H1 (cell line): ENCODE measurements around the gene ZBED6. TPM values are rescaled to one million over a fixed set of nuclear protein-coding genes. Genes with fewer than 3 reads are reported as not detected.

Source experiments
- CTCF ChIA-PET: fragments of 300-600 bp; sonication (Branson Sonifier 250); formaldehyde crosslinking; loops from one replicate; lab custom pipeline; 2021; ENCODE audit not compliant: partially characterized antibody; lab: Charles Lee
- POLR2A ChIA-PET: fragments of 300-600 bp; sonication (Branson Sonifier 250); formaldehyde crosslinking; loops from one replicate; lab custom pipeline; 2021; ENCODE audit warnings: inconsistent platforms; ENCODE audit not compliant: partially characterized antibody; lab: Charles Lee
- DNase-seq, 2 experiments: peaks; one replicate each; pipeline versions ENCODE4 v3.0.0 to v3.0.0-alpha.2; 2010 to 2022; ENCODE audit warnings: low spot score in 2 of 2, low read depth in 1 of 2, mixed read lengths in 1 of 2
- FAIRE-seq: peaks from 2 replicates; lab custom pipeline; 2011; peaks lifted over from hg19 to GRCh38; lab: Jason Lieb, UNC
- H2AFZ ChIP-seq: 2 replicates; pipeline ENCODE4 v1.8.1; 2012; ENCODE audit warnings: low read length, inconsistent platforms
- H2AK5ac ChIP-seq: 2 replicates; pipeline ENCODE4 v1.6.1; 2013; ENCODE audit warnings: low read depth, low read length
- H2BK120ac ChIP-seq: replicated peaks from 2 replicates; pipeline ENCODE3; 2013; ENCODE audit warnings: low read depth, low read length, inconsistent platforms
- H2BK12ac ChIP-seq: 2 replicates; pipeline ENCODE4 v1.6.1; 2013; ENCODE audit warnings: low read depth, low read length
- H2BK15ac ChIP-seq: 2 replicates; pipeline ENCODE4 v1.6.1; 2013; ENCODE audit warnings: low read length
- H2BK20ac ChIP-seq: 2 replicates; pipeline ENCODE4 v1.6.1; 2013; ENCODE audit warnings: low read length
- H2BK5ac ChIP-seq: 2 replicates; pipeline ENCODE4 v1.6.1; 2013; ENCODE audit warnings: low read depth, low read length
- H3K14ac ChIP-seq: 2 replicates; pipeline ENCODE4 v1.6.1; 2013; ENCODE audit warnings: inconsistent platforms; ENCODE audit not compliant: insufficient read length
- H3K18ac ChIP-seq: 2 replicates; pipeline ENCODE4 v1.6.1; 2013; ENCODE audit warnings: low read length; ENCODE audit errors: extremely low read depth
- H3K23ac ChIP-seq: 2 replicates; pipeline ENCODE4 v1.6.1; 2013; ENCODE audit warnings: inconsistent platforms; ENCODE audit not compliant: insufficient read length
- H3K23me2 ChIP-seq: 2 replicates; pipeline ENCODE4 v1.6.1; 2013; ENCODE audit warnings: low read depth, low read length
- H3K27ac ChIP-seq: 2 replicates; pipeline ENCODE4 v1.6.1; 2011; ENCODE audit warnings: low read depth, low read length, inconsistent platforms
- H3K27me3 ChIP-seq, 4 experiments: replicated peaks in 1 of 4; 1 replicate in 1 of 4; 2 replicates in 3 of 4; pipeline versions ENCODE4 v1.6.1 to v1.8.1; 2011 to 2013; ENCODE audit warnings: low read length in 3 of 4, mild to moderate bottlenecking in 3 of 4, inconsistent platforms in 2 of 4, mixed read lengths in 2 of 4, moderate library complexity in 1 of 4; ENCODE audit not compliant: control insufficient read depth in 3 of 4, insufficient read depth in 3 of 4; ENCODE audit errors: extremely low read depth in 1 of 4
- H3K36me3 ChIP-seq, 4 experiments: 2 replicates each; pipeline versions ENCODE4 v1.6.1 to v1.8.1; 2011 to 2013; ENCODE audit warnings: mild to moderate bottlenecking in 4 of 4, low read length in 3 of 4, moderate library complexity in 2 of 4, control low read depth in 1 of 4, inconsistent platforms in 1 of 4; ENCODE audit not compliant: insufficient read depth in 4 of 4, control insufficient read depth in 2 of 4
- H3K4ac ChIP-seq: replicated peaks from 2 replicates; pipeline ENCODE3; 2013; ENCODE audit warnings: low read length, low read depth, mixed read lengths, inconsistent platforms; ENCODE audit not compliant: insufficient read length
- H3K4me1 ChIP-seq, 4 experiments: replicated peaks in 1 of 4; 1 replicate in 1 of 4; 2 replicates in 3 of 4; pipeline versions ENCODE4 v1.6.1 to v1.8.1; 2011 to 2013; ENCODE audit warnings: low read length in 3 of 4, inconsistent platforms in 2 of 4, mixed read lengths in 1 of 4; ENCODE audit not compliant: insufficient read depth in 4 of 4, control insufficient read depth in 3 of 4
- H3K4me2 ChIP-seq, 2 experiments: 2 replicates each; pipeline versions ENCODE4 v1.6.1 to v1.8.1; 2011 to 2013; ENCODE audit warnings: low read depth in 2 of 2, low read length in 2 of 2, control low read depth in 1 of 2, inconsistent platforms in 1 of 2, mild to moderate bottlenecking in 1 of 2; ENCODE audit not compliant: insufficient read depth in 1 of 2
- H3K4me3 ChIP-seq, 4 experiments: fragments of 200-600, 300-600 bp in 1 of 4; sonication (generic), shearing (Covaris generic), sonication (Bioruptor Twin) in 1 of 4; 2 replicates each; pipeline versions ENCODE4 v1.5.1 to v1.8.1; 2011 to 2016; ENCODE audit warnings: low read length in 4 of 4, low read depth in 3 of 4, control low read depth in 2 of 4, inconsistent platforms in 2 of 4, mild to moderate bottlenecking in 2 of 4, mixed read lengths in 1 of 4, moderate library complexity in 1 of 4; ENCODE audit not compliant: insufficient read depth in 2 of 4; ENCODE audit errors: extremely low read depth in 1 of 4
- H3K56ac ChIP-seq: replicated peaks from 2 replicates; pipeline ENCODE3; 2013; ENCODE audit warnings: low read depth, mild to moderate bottlenecking, mixed read lengths, low read length, inconsistent platforms; ENCODE audit not compliant: insufficient read length
- H3K79me1 ChIP-seq: 2 replicates; pipeline ENCODE4 v1.6.1; 2013; ENCODE audit warnings: low read depth, low read length, control low read depth
- H3K79me2 ChIP-seq, 2 experiments: 2 replicates each; pipeline versions ENCODE4 v1.6.1 to v1.8.1; 2012 to 2013; ENCODE audit warnings: low read length in 2 of 2, mild to moderate bottlenecking in 2 of 2, inconsistent platforms in 1 of 2; ENCODE audit not compliant: insufficient read depth in 2 of 2, control insufficient read depth in 1 of 2
- H3K9ac ChIP-seq, 4 experiments: replicated peaks in 1 of 4; 1 replicate in 1 of 4; 2 replicates in 3 of 4; pipeline versions ENCODE4 v1.6.1 to v1.8.1; 2011 to 2013; ENCODE audit warnings: low read depth in 3 of 4, low read length in 3 of 4, control low read depth in 2 of 4, mild to moderate bottlenecking in 2 of 4, moderate library complexity in 2 of 4, inconsistent platforms in 1 of 4; ENCODE audit errors: extremely low read depth in 1 of 4
- H3K9me3 ChIP-seq, 2 experiments: 2 replicates each; pipeline versions ENCODE4 v1.6.1 to v1.8.1; 2012 to 2013; ENCODE audit warnings: mild to moderate bottlenecking in 2 of 2, moderate library complexity in 2 of 2, control low read depth in 1 of 2, inconsistent platforms in 1 of 2, low read depth in 1 of 2, low read length in 1 of 2, mixed read lengths in 1 of 2; ENCODE audit not compliant: insufficient read depth in 2 of 2
- H4K20me1 ChIP-seq, 2 experiments: replicated peaks in 1 of 2; 2 replicates each; pipeline versions ENCODE3 to v1.8.1; 2011 to 2013; ENCODE audit warnings: inconsistent platforms in 2 of 2, low read length in 2 of 2, mild to moderate bottlenecking in 1 of 2; ENCODE audit not compliant: insufficient read depth in 2 of 2, control insufficient read depth in 1 of 2
- H4K5ac ChIP-seq: 2 replicates; pipeline ENCODE4 v1.6.1; 2013; ENCODE audit warnings: low read length, low read depth, mixed read lengths, inconsistent platforms; ENCODE audit not compliant: insufficient read length
- H4K8ac ChIP-seq: 2 replicates; pipeline ENCODE4 v1.8.0; 2013; ENCODE audit warnings: mild to moderate bottlenecking, moderate library complexity, low read length, inconsistent platforms; ENCODE audit not compliant: insufficient read depth; ENCODE audit errors: extremely low read depth
- H4K91ac ChIP-seq: replicated peaks from 2 replicates; pipeline ENCODE3; 2013; ENCODE audit warnings: low read length, mixed read lengths, inconsistent platforms; ENCODE audit not compliant: insufficient read length
- ASH2L ChIP-seq: fragments of 200-600, 300-600 bp; sonication (generic); IDR thresholded peaks from one replicate; pipeline ENCODE4 v1.7.1; 2017; ENCODE audit warnings: low read length
- BACH1 ChIP-seq: IDR thresholded peaks from 2 replicates; pipeline ENCODE4 v1.6.1; 2012; ENCODE audit warnings: low read length, improper control_type of control experiment
- E2F6 ChIP-seq: IDR thresholded peaks from 2 replicates; pipeline ENCODE4 v1.6.1; 2012; ENCODE audit warnings: inconsistent platforms
- GABPA ChIP-seq: IDR thresholded peaks from 2 replicates; pipeline ENCODE4 v1.6.1; 2011; ENCODE audit warnings: mild to moderate bottlenecking, low read length, moderate library complexity, borderline replicate concordance; ENCODE audit not compliant: insufficient read depth
- HDAC2 ChIP-seq, 2 experiments: fragments of 300-600 bp in 1 of 2; sonication (generic) in 1 of 2; IDR thresholded peaks; 2 replicates each; pipeline ENCODE4 v1.6.1; 2011 to 2012; ENCODE audit warnings: low read depth in 2 of 2, low read length in 2 of 2, mild to moderate bottlenecking in 2 of 2, moderate library complexity in 2 of 2, borderline replicate concordance in 1 of 2, inconsistent platforms in 1 of 2
- MAX ChIP-seq: IDR thresholded peaks from 2 replicates; pipeline ENCODE4 v1.6.1; 2012; ENCODE audit warnings: inconsistent platforms
- NANOG ChIP-seq: IDR thresholded peaks from 2 replicates; pipeline ENCODE4 v1.6.1; 2011; ENCODE audit warnings: low read length, low read depth, mild to moderate bottlenecking, inconsistent platforms; ENCODE audit not compliant: insufficient read depth, poor library complexity, severe bottlenecking
- RAD21 ChIP-seq, 2 experiments: IDR thresholded peaks in 1 of 2; conservative IDR thresholded peaks in 1 of 2; 2 replicates each; pipeline ENCODE4 v1.6.1; 2011; ENCODE audit warnings: low read depth in 2 of 2, low read length in 2 of 2, improper control_type of control experiment in 1 of 2, inconsistent platforms in 1 of 2, mild to moderate bottlenecking in 1 of 2, moderate library complexity in 1 of 2
- RFX5 ChIP-seq: IDR thresholded peaks from 2 replicates; pipeline ENCODE4 v1.6.1; 2011; ENCODE audit warnings: low read depth, low read length, improper control_type of control experiment, borderline replicate concordance
- RXRA ChIP-seq: IDR thresholded peaks from 2 replicates; pipeline ENCODE4 v1.6.1; 2011; ENCODE audit warnings: low read depth, mild to moderate bottlenecking, low read length, moderate library complexity; ENCODE audit not compliant: insufficient read depth
- SAP30 ChIP-seq: fragments of 300-600 bp; sonication (generic); IDR thresholded peaks from 2 replicates; pipeline ENCODE4 v1.7.1; 2012; ENCODE audit warnings: low read length, moderate library complexity, mild to moderate bottlenecking, inconsistent platforms; ENCODE audit not compliant: insufficient read depth, insufficient replicate concordance
- SP4 ChIP-seq: IDR thresholded peaks from 2 replicates; pipeline ENCODE4 v1.6.1; 2012; ENCODE audit warnings: low read length, inconsistent platforms
- WGBS, 2 experiments: shearing (Covaris generic) in 1 of 2; methylation state at CpG; one replicate each; pipeline versions ENCODE4 v1.1.6 to v1.1.7; 2013 to 2015; ENCODE audit warnings: low lambda C conversion rate in 2 of 2, mixed read lengths in 2 of 2, inconsistent platforms in 1 of 2, low coverage in 1 of 2, missing lambda C conversion rate in 1 of 2; ENCODE audit not compliant: insufficient replicate concordance in 2 of 2, insufficient coverage in 1 of 2, insufficient read length in 1 of 2; ENCODE audit errors: extremely low coverage in 1 of 2, missing lambda C conversion rate in 1 of 2; 5-methylcytosine and 5-hydroxymethylcytosine counted together
- polyA plus RNA-seq, 7 experiments: library from polyadenylated mRNA; depleted of rRNA in 3 of 7; stranded (reverse) in 5 of 7; unstranded in 2 of 7; fragments of >200 nt in 5 of 7; fragments of 200-250 nt in 2 of 7; gene quantifications; 1 replicate in 5 of 7; 2 replicates in 1 of 7; 4 replicates in 1 of 7; pipeline versions ENCODE4 v1.2.1 to v1.2.3, GENCODE V29; 2011 to 2013; ENCODE audit warnings: missing spikeins in 2 of 7, mixed read lengths in 2 of 7
- total RNA-seq: library from RNA; stranded (reverse); fragmentation: NEBNext Ultra II Directional; extraction: Animal tissue kit (Norgen Biotek cat#: 25700); gene quantifications from 2 replicates; pipeline ENCODE4 v1.2.1, GENCODE V29; 2021

Gene ZBED6
- total and polyA plus RNA-seq, 2 of the 8 experiments (the other 6 are each of a cell fraction or from before 2014, with no cell fraction given) = 1.4 to 25.9 TPM

GRCh38 chr1:203751051-203751450 lies 44.4 kb upstream of the ZBED6 start:
- no peak overlapping the region for H3K27ac ChIP-seq
- no peak overlapping the region for H2BK15ac ChIP-seq
- H3K9ac ChIP-seq = no peak overlapping the region
- no peak overlapping the region for H4K5ac ChIP-seq
- H3K79me2 ChIP-seq = no peaks in the 10 kb centered on the region
- FAIRE-seq (no peak), DNase-seq (no peak)
- no peak overlapping the region for H2AK5ac ChIP-seq
- H3K27me3 ChIP-seq = no peaks in the 10 kb centered on the region
- H4K91ac ChIP-seq = no peak overlapping the region
- H3K23ac ChIP-seq = no peak overlapping the region
- H4K8ac ChIP-seq = no peak overlapping the region
- no peak overlapping the region for H2AFZ ChIP-seq
- H3K79me1 ChIP-seq = no peaks in the 10 kb centered on the region
- no peak overlapping the region for H3K56ac ChIP-seq
- H3K4me3 ChIP-seq = no peak overlapping the region
- H3K4me1 ChIP-seq = no peaks in the 10 kb centered on the region; a peak in 2 of 7 replicates
- H2BK120ac ChIP-seq = no peak overlapping the region
- no peak overlapping the region for H3K18ac ChIP-seq
- 87% methylated on average over 3 of the region's 3 CpGs; no CpG with 5 or more reads in 1 of the 2 experiments for WGBS, 2 experiments
- no peak overlapping the region for H2BK5ac ChIP-seq
- H2BK12ac ChIP-seq = no peak overlapping the region
- H3K4ac ChIP-seq = no peak overlapping the region
- H2BK20ac ChIP-seq = no peak overlapping the region
- H3K9me3 ChIP-seq = no peaks in the 10 kb centered on the region
- no peaks in the 10 kb centered on the region for H3K36me3 ChIP-seq
- H3K4me2 ChIP-seq = no peak overlapping the region
- no peaks in the 10 kb centered on the region for H4K20me1 ChIP-seq
- H3K23me2 ChIP-seq = no peaks in the 10 kb centered on the region
- ChIA-PET CTCF (interaction anchor here (0.8 kb wide), 1 partner anchor 38 kb away, joined by 3 read pairs; no protein-coding TSS in a partner anchor), POLR2A (interaction anchor here (0.7 kb wide), 1 partner anchor 59 kb away, joined by 3 read pairs; no protein-coding TSS in a partner anchor)
- H3K14ac ChIP-seq = no peak overlapping the region
- no peak for TF ChIP-seq SP4
- TF ChIP-seq NANOG = no peak
- no peak for TF ChIP-seq RAD21 (IDR thresholded peaks at IDR 0.05 in 1 of 2, conservative IDR thresholded peaks at IDR 0.05 in 1 of 2; ENCODE audit: low read depth in 2 of 2, low read length in 2 of 2)
- no peak for TF ChIP-seq MAX
- TF ChIP-seq ASH2L = no peak
- TF ChIP-seq E2F6 = no peak
- no peak for TF ChIP-seq RXRA
- no peak for TF ChIP-seq HDAC2 (IDR thresholded peaks at IDR 0.05; ENCODE audit: borderline replicate concordance in 1 of 2, low read depth in 2 of 2, low read length in 2 of 2)
- no peak for TF ChIP-seq GABPA
- no peak for TF ChIP-seq BACH1
- TF ChIP-seq RFX5 = no peak
- no peak for TF ChIP-seq SAP30
